Measurements from ENCODE around the gene GAPDHS.

DNA sequence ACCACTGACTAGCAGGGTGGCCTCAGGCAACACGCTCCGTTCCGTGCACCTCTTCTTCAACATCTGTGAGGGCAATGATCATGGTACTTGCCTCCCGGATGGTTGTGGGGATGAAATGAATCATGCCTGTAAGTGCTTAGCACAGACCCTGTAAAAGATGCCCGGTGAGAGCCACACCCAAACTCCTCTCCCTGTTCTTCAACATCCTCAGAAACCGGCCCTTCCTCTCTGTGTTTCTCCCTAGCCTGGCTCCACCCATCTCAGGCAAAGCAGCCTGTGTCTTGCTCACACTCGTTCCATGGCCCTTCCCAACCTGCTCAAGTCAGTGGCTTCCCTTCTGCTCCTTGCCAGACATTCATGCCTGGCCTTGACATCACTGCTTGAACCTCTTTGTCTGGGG lies 14.0 kb upstream of the GAPDHS start:
- TF ChIP-seq, protein P1, sequence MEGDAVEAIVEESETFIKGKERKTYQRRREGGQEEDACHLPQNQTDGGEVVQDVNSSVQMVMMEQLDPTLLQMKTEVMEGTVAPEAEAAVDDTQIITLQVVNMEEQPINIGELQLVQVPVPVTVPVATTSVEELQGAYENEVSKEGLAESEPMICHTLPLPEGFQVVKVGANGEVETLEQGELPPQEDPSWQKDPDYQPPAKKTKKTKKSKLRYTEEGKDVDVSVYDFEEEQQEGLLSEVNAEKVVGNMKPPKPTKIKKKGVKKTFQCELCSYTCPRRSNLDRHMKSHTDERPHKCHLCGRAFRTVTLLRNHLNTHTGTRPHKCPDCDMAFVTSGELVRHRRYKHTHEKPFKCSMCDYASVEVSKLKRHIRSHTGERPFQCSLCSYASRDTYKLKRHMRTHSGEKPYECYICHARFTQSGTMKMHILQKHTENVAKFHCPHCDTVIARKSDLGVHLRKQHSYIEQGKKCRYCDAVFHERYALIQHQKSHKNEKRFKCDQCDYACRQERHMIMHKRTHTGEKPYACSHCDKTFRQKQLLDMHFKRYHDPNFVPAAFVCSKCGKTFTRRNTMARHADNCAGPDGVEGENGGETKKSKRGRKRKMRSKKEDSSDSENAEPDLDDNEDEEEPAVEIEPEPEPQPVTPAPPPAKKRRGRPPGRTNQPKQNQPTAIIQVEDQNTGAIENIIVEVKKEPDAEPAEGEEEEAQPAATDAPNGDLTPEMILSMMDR (IDR thresholded peaks at IDR 0.05) = no peak
- TF ChIP-seq POLR2A (IDR thresholded peaks at IDR 0.05) = no peak
